ENCODE measurements around the gene SCRT2. TPM values are rescaled to one million over a fixed set of nuclear protein-coding genes. Genes with fewer than 3 reads are reported as not detected.

The SCRT2 gene
- total RNA-seq, 1 donor from 2014 or later: not detected

DNA sequence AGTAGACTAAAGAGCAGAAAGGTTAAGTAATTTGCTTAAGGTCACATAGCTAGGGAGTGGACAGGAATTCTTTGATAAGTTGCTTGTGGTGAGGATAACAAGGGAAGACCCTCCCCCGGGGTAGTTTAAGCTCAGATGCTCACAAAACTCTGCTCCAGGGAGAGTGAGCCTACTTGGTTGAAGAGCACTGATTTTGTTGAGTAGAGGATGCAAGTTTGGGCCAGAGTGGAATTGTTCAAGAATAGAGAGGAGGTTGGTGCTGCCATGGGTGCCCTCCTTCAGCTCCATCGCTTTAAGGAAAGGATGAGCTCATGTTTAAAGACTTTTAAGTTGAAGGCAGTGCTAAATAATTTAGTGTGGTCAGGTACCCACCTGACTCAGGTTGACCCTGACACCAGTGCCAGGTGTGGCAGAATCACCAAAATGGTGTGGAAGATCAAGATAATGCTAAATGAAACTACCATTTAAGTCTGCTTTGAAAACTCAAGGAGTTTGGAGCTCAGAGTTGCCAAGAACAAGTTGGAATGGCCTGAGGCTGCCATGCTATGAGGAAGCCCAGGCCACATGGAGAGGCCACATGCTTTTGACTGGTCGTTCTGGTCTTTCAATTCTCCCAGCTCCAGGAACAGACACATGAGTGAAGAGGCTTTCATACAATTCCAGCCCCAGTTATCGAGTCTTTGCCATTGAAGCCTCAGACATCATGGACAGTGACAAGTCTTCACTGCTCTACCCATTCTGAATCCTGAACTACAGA is 57.5 kb downstream of the SCRT2 start:
- peaks cover 4% of the 10 kb centered on the region for H3K27me3 ChIP-seq
- H3F3A ChIP-seq (ENCODE audit: low read depth): no peaks in the 10 kb centered on the region
- no peaks in the 10 kb centered on the region for H3K9me3 ChIP-seq (ENCODE audit: low read depth)
- Mint-ChIP-seq H3K9me3 (peaks cover 13% of the 10 kb centered on the region), H3K4me3 (no peak overlapping the region), H3K27me3 (ENCODE audit: insufficient read depth, low read depth) (peaks cover 8% of the 10 kb centered on the region), H3K27ac (no peak overlapping the region), H3K4me1 (peaks cover 18% of the 10 kb centered on the region), H3K36me3 (no peaks in the 10 kb centered on the region)
- no peak overlapping the region for H3K4me2 ChIP-seq
- H3K4me1 ChIP-seq: peaks cover 8% of the 10 kb centered on the region
- no peak overlapping the region for H3K27ac ChIP-seq
- no peaks in the 10 kb centered on the region for H3K36me3 ChIP-seq
- no peak overlapping the region for H2AFZ ChIP-seq (replicated peaks)
- no peak for DNase-seq (ENCODE audit: low spot score)
- no peaks in the 10 kb centered on the region for H4K20me1 ChIP-seq (ENCODE audit: low read depth)
- TF ChIP-seq EZH2 (IDR thresholded peaks at IDR 0.05) (no peak), EZH2phosphoT487 (IDR thresholded peaks at IDR 0.05) (no peak)
- TF ChIP-seq, protein P1, sequence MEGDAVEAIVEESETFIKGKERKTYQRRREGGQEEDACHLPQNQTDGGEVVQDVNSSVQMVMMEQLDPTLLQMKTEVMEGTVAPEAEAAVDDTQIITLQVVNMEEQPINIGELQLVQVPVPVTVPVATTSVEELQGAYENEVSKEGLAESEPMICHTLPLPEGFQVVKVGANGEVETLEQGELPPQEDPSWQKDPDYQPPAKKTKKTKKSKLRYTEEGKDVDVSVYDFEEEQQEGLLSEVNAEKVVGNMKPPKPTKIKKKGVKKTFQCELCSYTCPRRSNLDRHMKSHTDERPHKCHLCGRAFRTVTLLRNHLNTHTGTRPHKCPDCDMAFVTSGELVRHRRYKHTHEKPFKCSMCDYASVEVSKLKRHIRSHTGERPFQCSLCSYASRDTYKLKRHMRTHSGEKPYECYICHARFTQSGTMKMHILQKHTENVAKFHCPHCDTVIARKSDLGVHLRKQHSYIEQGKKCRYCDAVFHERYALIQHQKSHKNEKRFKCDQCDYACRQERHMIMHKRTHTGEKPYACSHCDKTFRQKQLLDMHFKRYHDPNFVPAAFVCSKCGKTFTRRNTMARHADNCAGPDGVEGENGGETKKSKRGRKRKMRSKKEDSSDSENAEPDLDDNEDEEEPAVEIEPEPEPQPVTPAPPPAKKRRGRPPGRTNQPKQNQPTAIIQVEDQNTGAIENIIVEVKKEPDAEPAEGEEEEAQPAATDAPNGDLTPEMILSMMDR (IDR thresholded peaks at IDR 0.05): no peak
- no peak overlapping the region for H3K4me3 ChIP-seq
- H3K9ac ChIP-seq: no peak overlapping the region
- no peaks in the 10 kb centered on the region for H3K79me2 ChIP-seq (ENCODE audit: low read depth)

DNA sequence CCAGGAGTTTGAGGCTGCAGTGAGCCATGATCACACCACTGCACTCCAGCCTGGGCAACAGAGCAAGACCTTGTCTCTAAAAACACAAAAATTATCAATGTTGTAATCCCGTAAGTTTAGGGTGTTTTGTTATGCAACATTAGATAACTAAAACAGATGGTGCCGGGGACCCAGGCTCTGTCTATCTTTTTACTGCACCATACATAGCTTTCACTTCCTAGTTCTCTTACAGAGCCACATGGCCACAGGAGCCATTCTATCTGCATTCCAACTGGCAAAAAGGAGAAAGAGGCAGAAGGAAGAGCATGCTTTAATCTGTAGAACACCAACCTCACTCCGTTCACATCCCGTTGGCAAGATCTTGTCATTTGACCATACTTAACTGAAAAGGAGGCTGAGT is 60.1 kb downstream of the SCRT2 start:
- Histone ChIP-seq H3K4me1 (no peaks in the 10 kb centered on the region), H3K36me3 (no peaks in the 10 kb centered on the region), H2AFZ (replicated peaks) (no peak overlapping the region), H3K4me3 (no peak overlapping the region), H3K27ac (no peak overlapping the region), H3F3A (ENCODE audit: low read depth) (peaks cover 12% of the 10 kb centered on the region), H3K9ac (no peak overlapping the region), H3K27me3 (peaks cover 30% of the 10 kb centered on the region), H3K4me2 (no peak overlapping the region), H4K20me1 (ENCODE audit: low read depth) (peaks cover 2% of the 10 kb centered on the region), H3K9me3 (ENCODE audit: low read depth) (no peaks in the 10 kb centered on the region), H3K79me2 (ENCODE audit: low read depth) (no peaks in the 10 kb centered on the region)
- peaks cover 25% of the 10 kb centered on the region for H3K27me3 Mint-ChIP-seq (ENCODE audit: insufficient read depth, low read depth)
- H3K27ac Mint-ChIP-seq: no peak overlapping the region
- H3K4me1 Mint-ChIP-seq: peaks cover 15% of the 10 kb centered on the region
- H3K4me3 Mint-ChIP-seq: no peak overlapping the region
- TF ChIP-seq EZH2 (IDR thresholded peaks at IDR 0.05) (no peak), EZH2phosphoT487 (IDR thresholded peaks at IDR 0.05) (no peak)
- TF ChIP-seq, protein P1 (IDR thresholded peaks at IDR 0.05): no peak
- no peaks in the 10 kb centered on the region for H3K36me3 Mint-ChIP-seq
- no peak for DNase-seq (ENCODE audit: low spot score)
- peaks cover 13% of the 10 kb centered on the region for H3K9me3 Mint-ChIP-seq

DNA sequence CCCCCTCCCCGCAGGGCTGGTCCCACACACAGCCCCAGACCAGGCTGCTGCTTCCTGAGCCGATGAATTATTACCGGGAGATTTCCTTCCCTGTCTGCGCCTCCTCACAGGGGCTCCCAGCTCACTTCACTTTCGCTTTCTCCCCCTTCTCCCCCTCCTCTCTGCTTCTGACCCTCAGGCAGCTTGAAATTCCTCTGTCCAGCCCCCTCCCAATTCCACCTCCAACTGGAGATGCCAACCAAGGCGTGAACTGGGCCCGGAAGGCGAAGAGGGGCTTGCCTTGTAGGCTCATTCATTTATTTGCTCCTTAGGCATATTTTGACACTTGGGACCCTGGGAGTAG is 63.8 kb downstream of the SCRT2 start:
- Histone ChIP-seq H3K4me3 (no peak overlapping the region), H3K9me3 (ENCODE audit: low read depth) (no peaks in the 10 kb centered on the region), H3K36me3 (no peaks in the 10 kb centered on the region), H3K9ac (no peak overlapping the region), H3F3A (ENCODE audit: low read depth) (peaks cover 18% of the 10 kb centered on the region), H3K79me2 (ENCODE audit: low read depth) (no peaks in the 10 kb centered on the region), H3K4me1 (no peaks in the 10 kb centered on the region), H3K27me3 (peaks cover 67% of the 10 kb centered on the region), H3K4me2 (no peak overlapping the region), H4K20me1 (ENCODE audit: low read depth) (peaks cover 22% of the 10 kb centered on the region), H3K27ac (no peak overlapping the region), H2AFZ (replicated peaks) (no peak overlapping the region)
- Mint-ChIP-seq H3K27ac (no peak overlapping the region), H3K4me3 (no peak overlapping the region), H3K4me1 (peaks cover 11% of the 10 kb centered on the region), H3K27me3 (ENCODE audit: insufficient read depth, low read depth) (peaks cover 36% of the 10 kb centered on the region), H3K36me3 (no peaks in the 10 kb centered on the region), H3K9me3 (peaks cover 2% of the 10 kb centered on the region)
- peak; percentile 34 for DNase-seq (ENCODE audit: low spot score)
- TF ChIP-seq EZH2phosphoT487 (IDR thresholded peaks at IDR 0.05) (no peak), EZH2 (IDR thresholded peaks at IDR 0.05) (no peak)
- TF ChIP-seq, protein P1 (IDR thresholded peaks at IDR 0.05): no peak

Other genes starting within 250 kb of the SCRT2 start
- 23.2 and 24.4 TPM in 2 replicates for gene TBC1D20, start 213.3 kb downstream of the SCRT2 start, total RNA-seq (ENCODE audit: low replicate concordance)
- 310 and 599 TPM in 2 replicates for gene CSNK2A1, start 132.0 kb downstream of the SCRT2 start, total RNA-seq (ENCODE audit: low replicate concordance)
- gene TCF15, start 65.5 kb downstream of the SCRT2 start, total RNA-seq (ENCODE audit: low replicate concordance): 0.07 and 1.4 TPM in 2 replicates
- gene SRXN1, start 22.6 kb downstream of the SCRT2 start, total RNA-seq (ENCODE audit: low replicate concordance): 6.8 and 12.8 TPM in 2 replicates
- 0.56 TPM in 1 of 2 replicates, not detected in the other for gene SLC52A3, start 92.7 kb upstream of the SCRT2 start, total RNA-seq (ENCODE audit: low replicate concordance)
- 2.9 and 9.1 TPM in 2 replicates for gene FAM110A, start 157.9 kb upstream of the SCRT2 start, total RNA-seq (ENCODE audit: low replicate concordance)
- gene ANGPT4, start 240.5 kb upstream of the SCRT2 start, total RNA-seq (ENCODE audit: low replicate concordance): 0.06 and 0.19 TPM in 2 replicates

Data from neural progenitor cell (in vitro differentiated cells).